ENCODE data around the gene SPOCK1. TPM values are rescaled to one million over a fixed set of nuclear protein-coding genes. Genes with fewer than 3 reads are reported as not detected.

Gene SPOCK1
- total and polyA plus RNA-seq, 9 of the 15 experiments (the other 6 are each of a cell fraction or from before 2014, with no cell fraction given), result 0.01 to 0.35 (median 0.04) TPM; not detected in 6

DNA sequence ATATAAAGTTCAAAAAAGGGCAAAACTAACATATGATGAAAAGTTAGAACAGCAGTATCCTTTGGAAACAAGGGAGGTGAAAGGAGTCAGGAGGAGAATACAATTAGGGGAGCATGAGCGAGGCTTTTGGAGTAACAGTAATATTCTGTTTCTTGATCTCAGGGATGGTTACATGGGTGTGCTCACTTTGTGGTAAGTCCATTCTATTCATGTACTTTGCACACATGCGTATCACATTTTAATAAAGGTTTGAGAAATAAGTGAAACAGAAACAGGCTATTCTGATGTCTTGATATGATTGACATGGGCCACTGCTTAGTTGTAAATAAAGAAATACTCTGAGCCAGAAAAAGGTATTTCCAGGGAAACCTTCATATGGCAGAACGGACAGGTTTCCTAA is 208.8 kb downstream of the SPOCK1 start (continued):
- TF ChIP-seq MTF1 (CRISPR knock-in tag; IDR thresholded peaks at IDR 0.05; ENCODE audit: borderline replicate concordance) (no peak), FOXJ3 (CRISPR knock-in tag; IDR thresholded peaks at IDR 0.05) (no peak)

DNA sequence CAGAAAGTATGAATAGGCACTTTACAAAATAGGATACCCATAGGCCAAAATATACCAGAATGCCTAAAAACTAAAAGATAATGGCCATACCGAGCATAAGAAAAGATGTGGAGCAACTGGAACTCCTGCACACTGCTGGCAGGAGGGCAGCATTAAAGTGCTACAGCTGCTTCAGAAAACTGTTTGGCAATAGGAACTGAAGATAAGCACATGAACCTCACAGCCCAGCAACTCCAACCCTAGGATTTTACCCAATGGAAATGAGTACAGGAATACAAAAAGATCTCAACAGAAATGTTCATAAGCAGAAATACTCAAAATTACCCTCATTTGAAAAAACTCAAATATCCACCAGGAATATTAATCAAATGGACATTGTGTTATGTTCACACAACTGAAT is 209.3 kb downstream of the SPOCK1 start:
- no peak overlapping the region for H3K27ac ChIP-seq (ENCODE audit: extremely low read depth, low read depth, low read length)
- H3K27me3 ChIP-seq (ENCODE audit: control insufficient read depth in 2 of 2, insufficient read depth in 2 of 2, low read length in 2 of 2), result peaks cover 0 to 2% of the 10 kb centered on the region in 2 experiments; a peak in 2 of 5 replicates
- H3K4me3 ChIP-seq, result no peak overlapping the region
- DNase-seq (ENCODE audit: extremely low read depth in 1 of 4, low spot score in 3 of 4) (no peak), ATAC-seq (no peak), FAIRE-seq (no peak)
- H3K4me2 ChIP-seq (ENCODE audit: insufficient read depth, low read length), result no peak overlapping the region
- TF ChIP-seq, protein P1, sequence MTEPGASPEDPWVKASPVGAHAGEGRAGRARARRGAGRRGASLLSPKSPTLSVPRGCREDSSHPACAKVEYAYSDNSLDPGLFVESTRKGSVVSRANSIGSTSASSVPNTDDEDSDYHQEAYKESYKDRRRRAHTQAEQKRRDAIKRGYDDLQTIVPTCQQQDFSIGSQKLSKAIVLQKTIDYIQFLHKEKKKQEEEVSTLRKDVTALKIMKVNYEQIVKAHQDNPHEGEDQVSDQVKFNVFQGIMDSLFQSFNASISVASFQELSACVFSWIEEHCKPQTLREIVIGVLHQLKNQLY (CRISPR knock-in tag; conservative IDR thresholded peaks at IDR 0.05), result no peak
- TF ChIP-seq, protein P2, sequence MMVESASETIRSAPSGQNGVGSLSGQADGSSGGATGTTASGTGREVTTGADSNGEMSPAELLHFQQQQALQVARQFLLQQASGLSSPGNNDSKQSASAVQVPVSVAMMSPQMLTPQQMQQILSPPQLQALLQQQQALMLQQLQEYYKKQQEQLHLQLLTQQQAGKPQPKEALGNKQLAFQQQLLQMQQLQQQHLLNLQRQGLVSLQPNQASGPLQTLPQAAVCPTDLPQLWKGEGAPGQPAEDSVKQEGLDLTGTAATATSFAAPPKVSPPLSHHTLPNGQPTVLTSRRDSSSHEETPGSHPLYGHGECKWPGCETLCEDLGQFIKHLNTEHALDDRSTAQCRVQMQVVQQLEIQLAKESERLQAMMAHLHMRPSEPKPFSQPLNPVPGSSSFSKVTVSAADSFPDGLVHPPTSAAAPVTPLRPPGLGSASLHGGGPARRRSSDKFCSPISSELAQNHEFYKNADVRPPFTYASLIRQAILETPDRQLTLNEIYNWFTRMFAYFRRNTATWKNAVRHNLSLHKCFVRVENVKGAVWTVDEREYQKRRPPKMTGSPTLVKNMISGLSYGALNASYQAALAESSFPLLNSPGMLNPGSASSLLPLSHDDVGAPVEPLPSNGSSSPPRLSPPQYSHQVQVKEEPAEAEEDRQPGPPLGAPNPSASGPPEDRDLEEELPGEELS (CRISPR knock-in tag; IDR thresholded peaks at IDR 0.05; ENCODE audit: borderline replicate concordance), result no peak
- TF ChIP-seq POLR2AphosphoS2 (IDR thresholded peaks at IDR 0.05; ENCODE audit: low read length) (no peak), SAP30 (IDR thresholded peaks at IDR 0.05; ENCODE audit: borderline replicate concordance, insufficient read depth, low read depth, low read length, poor library complexity, severe bottlenecking) (no peak), U2AF2 (optimal IDR thresholded peaks at IDR 0.05; ENCODE audit: low read depth, low read length) (no peak)
- H4K20me1 ChIP-seq (replicated peaks; ENCODE audit: control insufficient read depth, insufficient read depth, low read length), result no peaks in the 10 kb centered on the region; the same call in 1 of the 2 replicates
- no TSS peak for BruUV-seq (replicated peaks)
- H3K4me1 ChIP-seq (replicated peaks in 1 of 2; ENCODE audit: control insufficient read depth in 2 of 2, insufficient read depth in 2 of 2, low read length in 2 of 2), result no peaks in the 10 kb centered on the region
- H3K36me3 ChIP-seq (ENCODE audit: control insufficient read depth, insufficient read depth, low read length), result no peaks in the 10 kb centered on the region
- no peaks in the 10 kb centered on the region for H3K9me3 ChIP-seq (replicated peaks; ENCODE audit: control insufficient read depth, insufficient read depth, low read depth, low read length)
- H2AFZ ChIP-seq (ENCODE audit: low read depth, low read length), result no peak overlapping the region
- WGBS (ENCODE audit: insufficient coverage, low coverage, missing lambda C conversion rate), result 0% methylated on average over 1 of the region's 1 CpG
- in situ Hi-C loops (cut with MboI) (no loop called here), intact Hi-C loops (cut with micrococcal nuclease) (no loop called here)
- H3K9ac ChIP-seq (ENCODE audit: insufficient read depth in 1 of 2, low read depth in 2 of 2, low read length in 2 of 2), result no peak overlapping the region
- H3K9me1 ChIP-seq (ENCODE audit: control insufficient read depth, insufficient read depth, low read length), result no peaks in the 10 kb centered on the region
- ChIA-PET CTCF (ENCODE audit: low intra/inter-chr PET ratio) (no interaction called here), POLR2A (no interaction called here)
- no peaks in the 10 kb centered on the region for H3K79me2 ChIP-seq (ENCODE audit: control insufficient read depth, insufficient read depth, low read length)
